ENCODE measurements around the gene SETD1A. TPM values are rescaled to one million over a fixed set of nuclear protein-coding genes. Genes with fewer than 3 reads are reported as not detected.

The SETD1A gene
- total RNA-seq, 2 donors from 2014 or later: 3.8 to 8.6 TPM

DNA sequence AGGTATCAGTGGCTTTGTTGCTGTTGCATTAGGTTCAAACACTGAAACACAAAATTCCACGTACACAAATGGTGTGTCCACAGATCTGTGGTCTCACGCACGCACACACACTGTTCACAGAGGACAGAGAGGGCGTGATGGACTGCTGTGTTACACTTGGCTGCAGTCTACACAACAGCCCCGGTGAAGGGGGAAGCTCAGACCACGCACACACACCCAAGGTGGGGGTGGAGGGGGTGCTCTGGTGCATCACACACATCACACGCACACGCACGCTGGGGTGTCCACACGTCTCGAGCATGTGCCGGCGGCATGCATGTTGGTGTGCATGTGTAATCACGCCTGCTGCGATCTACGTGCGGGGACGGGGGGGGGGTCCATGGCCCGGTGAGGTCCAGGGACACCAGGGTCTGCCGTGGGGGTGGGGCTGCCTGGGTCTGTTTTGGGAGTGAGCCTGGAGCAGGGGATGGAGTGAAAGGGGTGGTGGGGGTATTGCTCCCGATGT, 34.8 kb downstream of the SETD1A start:
- Histone ChIP-seq H3K27me3 (no peaks in the 10 kb centered on the region), H3K4me3 (no peak overlapping the region), H3K36me3 (no peaks in the 10 kb centered on the region), H3K4me1 (peaks cover 0 to 10% of the 10 kb centered on the region in 2 donors), H3K27ac (no peak overlapping the region), H3K9me3 (no peaks in the 10 kb centered on the region)
- TF ChIP-seq, protein P1, sequence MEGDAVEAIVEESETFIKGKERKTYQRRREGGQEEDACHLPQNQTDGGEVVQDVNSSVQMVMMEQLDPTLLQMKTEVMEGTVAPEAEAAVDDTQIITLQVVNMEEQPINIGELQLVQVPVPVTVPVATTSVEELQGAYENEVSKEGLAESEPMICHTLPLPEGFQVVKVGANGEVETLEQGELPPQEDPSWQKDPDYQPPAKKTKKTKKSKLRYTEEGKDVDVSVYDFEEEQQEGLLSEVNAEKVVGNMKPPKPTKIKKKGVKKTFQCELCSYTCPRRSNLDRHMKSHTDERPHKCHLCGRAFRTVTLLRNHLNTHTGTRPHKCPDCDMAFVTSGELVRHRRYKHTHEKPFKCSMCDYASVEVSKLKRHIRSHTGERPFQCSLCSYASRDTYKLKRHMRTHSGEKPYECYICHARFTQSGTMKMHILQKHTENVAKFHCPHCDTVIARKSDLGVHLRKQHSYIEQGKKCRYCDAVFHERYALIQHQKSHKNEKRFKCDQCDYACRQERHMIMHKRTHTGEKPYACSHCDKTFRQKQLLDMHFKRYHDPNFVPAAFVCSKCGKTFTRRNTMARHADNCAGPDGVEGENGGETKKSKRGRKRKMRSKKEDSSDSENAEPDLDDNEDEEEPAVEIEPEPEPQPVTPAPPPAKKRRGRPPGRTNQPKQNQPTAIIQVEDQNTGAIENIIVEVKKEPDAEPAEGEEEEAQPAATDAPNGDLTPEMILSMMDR (IDR thresholded peaks at IDR 0.05): no peak
- DNase-seq (ENCODE audit: low spot score): no peak

DNA sequence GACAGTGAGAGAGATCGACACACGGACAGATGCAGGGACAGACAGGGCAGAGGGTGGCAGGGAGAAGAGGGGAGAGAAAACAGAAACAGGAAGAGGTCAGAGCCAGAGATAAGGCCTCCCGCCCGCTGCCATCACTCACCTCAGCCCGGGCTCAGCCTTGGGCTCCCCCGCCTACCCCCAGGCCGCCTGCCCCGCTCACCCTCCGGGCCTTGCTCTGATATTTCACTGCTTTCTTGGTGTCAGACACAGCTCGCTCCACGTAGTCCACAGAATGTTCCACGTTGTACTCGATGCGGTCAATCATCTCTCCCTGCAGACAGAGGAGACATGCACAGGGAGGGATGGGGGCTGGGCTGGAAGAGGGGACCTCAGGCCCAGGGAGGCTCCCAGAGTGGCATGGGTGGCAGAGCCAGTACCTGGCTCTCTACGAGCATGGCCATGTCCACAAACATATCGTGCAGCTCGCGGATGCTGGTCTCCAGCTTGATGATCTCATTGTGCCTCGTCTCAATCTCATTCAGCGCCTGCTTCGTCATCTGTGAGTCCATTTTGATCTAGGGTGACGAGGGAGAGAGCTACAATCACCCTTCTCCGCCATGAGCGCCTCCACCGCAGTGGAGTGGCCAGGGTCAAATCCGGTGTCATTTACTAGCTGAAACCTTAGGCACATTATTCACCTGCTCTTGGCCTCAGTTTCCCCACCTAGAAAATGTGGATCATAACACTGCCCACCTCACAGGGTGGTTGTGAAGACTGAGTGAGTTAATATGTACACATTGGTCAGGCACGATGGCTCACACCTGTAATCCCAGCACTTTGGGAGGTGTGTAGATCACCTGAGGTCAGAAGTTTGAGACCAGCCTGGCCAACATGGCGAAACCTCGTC, 35.6 kb downstream of the SETD1A start:
- H3K27ac ChIP-seq: no peak overlapping the region
- DNase-seq (ENCODE audit: low spot score): no peak

DNA sequence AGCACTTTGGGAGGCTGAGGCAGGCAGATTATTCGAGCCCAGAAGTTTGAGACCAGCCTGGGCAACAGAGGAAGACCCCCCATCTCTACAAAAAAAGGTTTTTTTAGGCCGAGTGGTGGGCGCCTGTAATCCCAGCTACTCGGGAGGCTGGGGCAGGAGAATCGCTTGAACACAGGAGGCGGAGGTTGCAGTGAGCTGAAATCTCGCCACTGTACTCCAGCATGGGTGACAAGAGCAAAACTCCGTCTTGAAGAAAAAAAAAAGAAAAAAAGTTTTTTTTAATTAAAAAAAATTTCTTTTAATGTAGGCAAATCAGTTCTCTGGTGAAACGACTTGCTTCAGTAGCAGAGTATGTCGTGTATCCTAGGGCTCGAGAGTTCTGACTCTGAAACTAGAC, 38.4 kb downstream of the SETD1A start:
- Histone ChIP-seq H3K36me3 (no peaks in the 10 kb centered on the region), H3K27me3 (no peaks in the 10 kb centered on the region), H3K4me3 (no peak overlapping the region), H3K4me1 (peaks cover 0 to 18% of the 10 kb centered on the region in 2 donors), H3K27ac (peak overlapping the region in 1 of 2 donors; percentile 71), H3K9me3 (no peaks in the 10 kb centered on the region)
- no peak for DNase-seq (ENCODE audit: low spot score)
- TF ChIP-seq, protein P1 (IDR thresholded peaks at IDR 0.05): no peak

More for the DNA sequence above, 35.6 kb downstream of the SETD1A start:
- H3K4me1 ChIP-seq: peaks cover 0 to 18% of the 10 kb centered on the region in 2 donors
- TF ChIP-seq, protein P1 (IDR thresholded peaks at IDR 0.05): no peak
- H3K4me3 ChIP-seq: no peak overlapping the region
- H3K36me3 ChIP-seq: no peaks in the 10 kb centered on the region
- H3K27me3 ChIP-seq: no peaks in the 10 kb centered on the region
- H3K9me3 ChIP-seq: no peaks in the 10 kb centered on the region

DNA sequence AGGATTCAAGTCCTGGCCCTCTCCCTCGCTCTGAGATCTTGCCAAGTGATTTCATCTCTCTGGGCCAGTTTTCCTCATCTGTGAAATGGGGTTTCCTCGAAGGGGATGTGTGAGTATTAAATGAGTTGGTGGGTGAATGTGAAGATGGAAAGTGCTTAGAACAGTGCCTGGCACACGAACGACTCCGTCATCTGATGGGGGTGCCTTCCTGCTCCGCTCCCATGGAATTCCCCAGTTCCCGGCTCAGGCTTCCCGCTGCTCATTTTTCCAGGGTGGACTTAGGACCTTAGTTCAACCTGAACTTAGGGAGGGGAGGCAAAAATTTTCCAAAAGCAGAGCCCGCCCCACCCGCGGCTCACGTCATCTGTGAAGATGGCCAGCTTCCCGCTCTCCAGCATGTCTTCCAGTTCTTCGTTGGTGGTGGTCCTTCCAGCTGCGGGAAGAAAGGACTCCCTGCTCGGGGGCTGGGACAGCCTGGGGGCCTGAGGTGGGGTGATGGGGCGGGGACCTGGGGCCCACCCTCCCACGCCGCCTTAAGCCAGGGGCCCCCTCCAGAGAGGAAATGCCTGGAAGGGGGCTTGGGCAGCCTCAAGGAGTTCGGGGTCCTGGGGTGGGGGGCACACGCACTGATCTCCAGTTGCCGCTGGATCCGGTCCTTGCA, 38.9 kb downstream of the SETD1A start:
- H3K4me1 ChIP-seq: peaks cover 0 to 18% of the 10 kb centered on the region in 2 donors
- peak overlapping the region; percentile 48 to 58 for H3K4me3 ChIP-seq
- H3K36me3 ChIP-seq: no peaks in the 10 kb centered on the region
- no peaks in the 10 kb centered on the region for H3K9me3 ChIP-seq
- TF ChIP-seq, protein P1 (IDR thresholded peaks at IDR 0.05): no peak
- H3K27ac ChIP-seq: peak overlapping the region; percentile 68 to 71
- no peaks in the 10 kb centered on the region for H3K27me3 ChIP-seq
- DNase-seq (ENCODE audit: low spot score): no peak

DNA sequence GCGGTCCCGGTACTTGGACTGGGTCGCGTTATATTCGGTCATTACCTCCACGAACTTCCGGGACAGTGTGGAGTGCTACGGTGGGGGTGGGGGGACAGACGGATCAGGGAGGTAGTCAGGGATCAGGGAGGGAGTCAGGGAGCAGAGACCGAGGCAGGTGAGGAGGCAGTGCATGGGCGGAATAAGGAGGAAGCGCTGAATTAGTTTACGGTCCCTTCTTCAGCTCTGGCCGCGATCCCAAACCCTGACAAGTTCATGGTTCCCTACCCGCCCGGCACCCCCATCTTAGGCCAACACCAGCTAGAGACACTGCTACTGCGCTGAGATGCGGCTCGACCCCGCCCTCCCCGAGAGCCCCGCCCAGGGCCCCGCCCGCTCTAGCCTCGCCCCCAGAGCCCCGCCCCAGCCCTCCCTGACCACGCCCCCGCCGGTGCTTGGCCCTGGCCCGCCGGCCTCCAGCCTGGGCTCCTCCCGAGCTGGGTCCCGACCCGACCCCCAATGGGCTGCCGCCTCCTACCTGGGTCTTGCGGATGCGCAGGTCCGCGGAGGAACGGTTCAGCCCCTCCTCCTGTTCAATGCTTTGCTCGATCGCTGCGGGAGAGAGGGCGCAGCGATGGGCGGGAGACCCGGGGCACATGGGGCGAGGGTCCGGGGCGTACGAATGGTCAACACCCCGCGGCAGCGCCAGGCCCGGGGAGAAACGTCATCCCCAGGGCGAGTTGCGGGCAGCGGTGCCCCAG, 39.6 kb downstream of the SETD1A start:
- TF ChIP-seq, protein P1 (IDR thresholded peaks at IDR 0.05): no peak
- H3K4me3 ChIP-seq: peak overlapping the region; percentile 48 to 58
- no peaks in the 10 kb centered on the region for H3K36me3 ChIP-seq
- peak overlapping the region; percentile 68 to 71 for H3K27ac ChIP-seq
- H3K27me3 ChIP-seq: no peaks in the 10 kb centered on the region
- no peaks in the 10 kb centered on the region for H3K9me3 ChIP-seq
- peaks cover 0 to 23% of the 10 kb centered on the region in 2 donors for H3K4me1 ChIP-seq
- peak; percentile 78 for DNase-seq (ENCODE audit: low spot score)

All from right atrium auricular region (tissue), 2 donors.